VCaP (cell line): ENCODE results near the gene RMND1.
A peak's percentile ranks its signal among the peaks of the same experiment; 100 is the strongest.
"Not testable (repeated sequence)": the region's sequence is repeated elsewhere in the genome, so short reads cannot be mapped to it uniquely, and the experiment has no call there.

ENCODE experiments used
- H3K27ac ChIP-seq: fragments of 450-650 bp; 2 replicates; pipeline ENCODE4 v1.5.1; 2017
- CTCF ChIP-seq: fragments of 450-650 bp; conservative IDR thresholded peaks from 2 replicates; pipeline ENCODE4 v1.5.1; 2017; ENCODE audit warnings: mild to moderate bottlenecking, moderate library complexity

RMND1 gene

GRCh38 chr6:151481786-151482185 is 29.9 kb upstream of the RMND1 start:
- no peak for TF ChIP-seq CTCF
- no peak overlapping the region for H3K27ac ChIP-seq

GRCh38 chr6:151478670-151479069 is 26.7 kb upstream of the RMND1 start:
- no peak for TF ChIP-seq CTCF

GRCh38 chr6:151477726-151478125 is 25.8 kb upstream of the RMND1 start:
- TF ChIP-seq CTCF: no peak
- H3K27ac ChIP-seq: no peak overlapping the region

More at GRCh38 chr6:151478670-151479069, 26.7 kb upstream of the RMND1 start:
- no peak overlapping the region for H3K27ac ChIP-seq

- peak; percentile 82 for TF ChIP-seq CTCF
- H3K27ac ChIP-seq: no peak overlapping the region
These were observed 24.0 kb upstream of the RMND1 start for GRCh38 chr6:151475653-151476523.

- no peak overlapping the region for H3K27ac ChIP-seq
- no peak for TF ChIP-seq CTCF
These were observed 12.8 kb upstream of the RMND1 start for GRCh38 chr6:151464702-151465101.

GRCh38 chr6:151461673-151462072 is 9.7 kb upstream of the RMND1 start:
- no peak overlapping the region for H3K27ac ChIP-seq
- no peak for TF ChIP-seq CTCF

- H3K27ac ChIP-seq: not testable (repeated sequence)
These were observed 3.9 kb upstream of the RMND1 start for GRCh38 chr6:151455751-151456398.
